Epidermal melanocyte (primary cell): ENCODE measurements around the gene TMED8.
"Not testable (repeated sequence)": the region's sequence is repeated elsewhere in the genome, so short reads cannot be mapped to it uniquely, and the experiment has no call there.

Experiments
- DNase-seq: peaks from one replicate; pipeline ENCODE4 v3.0.0; 2011; ENCODE audit warnings: low spot score; ENCODE audit not compliant: insufficient read length

TMED8 gene, protein sequence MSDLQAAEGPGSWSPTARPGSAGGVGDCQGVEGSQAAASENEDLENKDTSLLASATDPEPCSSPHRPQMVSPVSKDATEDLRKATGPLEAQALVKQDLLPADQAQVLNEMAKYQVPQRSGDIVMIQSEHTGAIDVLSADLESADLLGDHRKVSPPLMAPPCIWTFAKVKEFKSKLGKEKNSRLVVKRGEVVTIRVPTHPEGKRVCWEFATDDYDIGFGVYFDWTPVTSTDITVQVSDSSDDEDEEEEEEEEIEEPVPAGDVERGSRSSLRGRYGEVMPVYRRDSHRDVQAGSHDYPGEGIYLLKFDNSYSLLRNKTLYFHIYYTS

DNA sequence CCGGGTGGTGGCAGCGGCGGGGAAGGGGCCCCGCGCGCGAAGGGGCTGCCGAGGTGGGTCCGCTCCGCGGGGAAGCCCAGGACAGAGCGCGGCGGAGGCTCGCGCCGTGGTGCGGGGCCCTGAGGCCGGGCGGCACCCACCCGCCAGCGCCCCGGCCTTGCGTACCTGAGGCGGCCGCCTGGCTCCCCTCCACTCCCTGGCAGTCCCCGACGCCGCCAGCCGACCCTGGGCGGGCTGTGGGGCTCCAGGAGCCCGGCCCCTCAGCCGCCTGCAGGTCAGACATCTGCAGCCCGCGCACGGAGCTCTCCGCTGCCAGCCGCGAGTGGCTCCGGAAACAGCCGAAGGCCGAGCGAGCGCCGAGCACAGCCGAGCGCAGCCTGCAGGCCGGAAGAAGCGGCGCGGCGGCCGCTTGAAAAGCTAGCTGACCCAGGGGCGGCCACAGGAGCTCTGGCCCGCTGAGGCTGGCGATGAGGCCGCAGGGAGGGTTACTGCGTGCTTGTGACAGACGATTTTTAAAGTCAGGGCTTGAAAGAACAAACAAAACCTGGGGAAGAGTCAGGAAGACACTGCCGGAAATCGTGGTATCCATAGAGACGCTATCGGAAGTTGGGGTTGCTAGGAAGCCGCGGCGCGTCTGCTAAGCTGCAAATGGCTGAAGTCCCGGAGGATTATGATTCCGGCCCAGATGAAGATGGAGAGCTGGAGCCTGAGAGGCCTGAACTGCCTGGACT, at the start of gene TMED8, which contains the start of gene SAMD15:
TMED8 (minus strand) TSS at position 324 of the 731 bp plus-strand sequence; CDS start at position 283, 41 bp downstream.
SAMD15 (plus strand) TSS at position 609 of the 731 bp plus-strand sequence; CDS start at position 649, 40 bp downstream.
- peak; percentile 88 for DNase-seq

DNA sequence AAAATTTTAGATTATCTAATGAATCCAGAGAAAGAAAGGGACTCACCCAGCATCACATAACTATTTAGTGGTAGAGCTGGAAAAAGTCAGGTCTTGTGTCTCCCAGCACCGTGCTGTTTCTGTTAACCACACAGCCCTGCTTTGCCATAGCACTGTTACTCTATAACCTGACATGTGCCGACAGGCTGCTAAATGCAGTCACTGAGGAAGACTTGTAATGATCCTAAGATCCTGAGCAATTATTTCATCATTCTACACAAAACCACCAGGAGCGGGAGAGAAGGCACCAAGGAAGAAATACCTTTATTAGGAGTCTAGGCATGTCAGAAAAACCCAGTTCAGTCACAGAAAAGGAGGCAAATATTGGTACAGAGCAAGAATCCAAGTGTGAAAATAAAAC, 49.5 kb upstream of the TMED8 start:
- no peak for DNase-seq

DNA sequence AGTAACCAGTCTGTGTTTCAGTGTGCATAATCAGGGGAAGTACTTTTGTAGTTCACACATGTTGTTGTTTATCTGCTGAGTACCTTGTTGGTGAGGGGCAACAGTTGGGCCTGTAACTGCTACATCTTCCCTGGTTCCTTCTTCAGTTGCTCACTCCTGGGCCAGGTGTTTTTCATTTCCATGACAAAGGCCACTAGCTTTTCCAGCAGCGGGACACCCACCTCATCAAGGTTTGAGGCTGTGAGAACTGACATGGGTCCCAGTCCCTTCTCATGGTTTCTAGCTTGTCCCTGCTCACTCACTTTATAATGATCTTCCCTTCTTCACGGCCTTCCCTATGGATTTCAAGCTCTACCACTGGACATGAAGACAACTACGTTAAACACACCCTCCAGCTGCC, 48.0 kb upstream of the TMED8 start:
- DNase-seq = no peak

DNA sequence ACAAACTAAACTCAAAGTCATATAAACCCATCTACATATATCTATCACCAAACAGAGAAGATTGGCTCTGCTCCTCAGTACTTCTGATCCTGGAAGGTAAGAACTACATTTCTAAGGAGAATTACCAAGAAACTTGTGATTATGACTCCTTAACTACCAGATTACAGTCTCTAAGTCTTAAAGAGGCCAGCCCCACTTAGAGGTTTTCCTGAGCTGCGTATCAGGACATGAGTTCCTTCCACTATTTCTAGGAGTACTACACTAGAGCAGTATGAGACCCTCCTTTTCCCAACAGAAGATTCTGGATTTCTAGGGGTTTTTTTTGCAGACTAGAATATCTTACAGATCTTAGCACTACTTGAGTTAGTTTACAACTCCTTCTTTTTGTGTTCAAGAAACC, 46.5 kb upstream of the TMED8 start, which contains the start of gene NOXRED1:
NOXRED1 (minus strand) TSS at position 101 of the 400 bp plus-strand sequence. CDS start 634 bp downstream, outside the sequence.
- DNase-seq = no peak

DNA sequence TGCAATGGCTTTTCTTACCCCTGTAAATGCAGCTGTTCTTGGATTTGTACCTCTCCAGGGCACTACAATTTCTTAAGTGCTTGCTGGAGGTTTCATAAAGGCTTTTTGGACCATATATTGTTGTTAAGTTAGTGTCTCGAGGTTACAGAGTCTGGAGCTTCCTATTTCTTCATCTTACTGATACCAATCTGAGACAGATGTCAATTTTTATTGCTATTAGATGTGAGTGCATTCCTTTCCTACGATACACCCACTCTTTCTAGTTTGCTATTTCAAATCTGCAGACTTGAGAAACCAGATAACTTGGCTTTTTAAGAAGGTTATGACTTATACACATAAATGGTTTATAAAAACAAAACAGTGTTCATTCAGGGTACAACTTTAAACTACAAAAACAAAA, 44.3 kb upstream of the TMED8 start:
- DNase-seq = no peak

DNA sequence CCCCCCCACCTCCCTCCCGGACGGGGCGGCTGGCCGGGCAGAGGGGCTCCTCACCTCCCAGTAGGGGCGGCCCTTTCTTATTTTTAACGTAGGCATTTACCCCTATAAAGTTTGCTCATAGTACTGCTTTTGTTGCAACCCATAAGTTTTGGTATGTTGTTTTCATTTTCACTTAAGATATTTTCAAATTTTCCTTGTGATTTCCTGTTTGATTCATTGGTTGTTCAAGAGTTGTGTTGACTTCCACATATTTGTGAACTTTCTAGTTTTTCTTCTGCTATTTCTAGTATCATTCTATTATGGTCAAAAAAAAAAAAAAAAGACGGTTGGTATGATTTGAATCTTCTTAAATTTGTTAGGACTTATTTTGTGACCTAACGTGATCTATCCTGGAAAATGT, 39.9 kb upstream of the TMED8 start:
- DNase-seq = no peak

DNA sequence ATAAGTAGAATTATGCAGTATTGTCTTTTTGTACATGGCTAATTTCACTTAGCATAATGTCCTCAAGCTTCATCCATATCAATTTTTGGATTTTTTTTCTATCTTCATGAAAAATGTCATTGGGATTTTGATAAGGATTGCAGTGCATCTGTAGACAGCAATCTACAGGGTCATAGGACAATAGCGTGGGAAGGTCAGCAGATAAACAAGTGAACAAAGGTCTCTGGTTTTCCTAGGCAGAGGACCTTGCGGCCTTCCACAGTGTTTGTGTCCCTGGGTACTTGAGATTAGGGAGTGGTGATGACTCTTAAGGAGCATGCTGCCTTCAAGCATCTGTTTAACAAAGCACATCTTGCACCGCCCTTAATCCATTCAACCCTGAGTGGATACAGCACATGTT, 39.2 kb upstream of the TMED8 start:
- DNase-seq = not testable (repeated sequence)

DNA sequence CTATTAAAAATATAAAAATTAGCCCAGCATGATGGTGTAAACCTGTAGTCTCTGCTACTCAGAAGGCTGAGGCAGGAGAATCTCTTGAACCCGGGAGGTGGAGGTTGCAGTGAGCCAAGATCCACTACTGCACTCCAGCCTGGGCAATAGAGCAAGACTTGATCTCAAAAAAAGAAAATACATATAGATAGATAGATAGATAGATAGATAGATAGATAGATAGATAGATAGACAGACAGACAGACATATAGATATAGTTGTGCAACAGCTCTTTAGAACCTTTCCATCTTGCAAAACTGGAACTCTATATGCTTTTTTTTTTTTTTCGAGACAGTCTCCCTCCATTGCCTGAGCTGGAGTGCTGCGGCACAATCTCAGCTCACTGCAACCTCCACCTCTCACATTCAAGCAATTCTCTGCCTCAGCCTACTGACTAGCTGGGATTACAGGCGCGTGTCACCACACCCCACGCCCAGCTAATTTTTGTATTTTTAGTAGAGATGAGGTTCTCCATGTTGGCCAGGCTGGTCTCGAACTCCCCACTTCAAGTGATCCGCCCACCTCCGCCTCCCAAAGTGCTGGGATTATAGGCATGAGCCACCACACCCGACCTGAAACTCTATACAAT, 38.6 kb upstream of the TMED8 start:
- DNase-seq = not testable (repeated sequence)

DNA sequence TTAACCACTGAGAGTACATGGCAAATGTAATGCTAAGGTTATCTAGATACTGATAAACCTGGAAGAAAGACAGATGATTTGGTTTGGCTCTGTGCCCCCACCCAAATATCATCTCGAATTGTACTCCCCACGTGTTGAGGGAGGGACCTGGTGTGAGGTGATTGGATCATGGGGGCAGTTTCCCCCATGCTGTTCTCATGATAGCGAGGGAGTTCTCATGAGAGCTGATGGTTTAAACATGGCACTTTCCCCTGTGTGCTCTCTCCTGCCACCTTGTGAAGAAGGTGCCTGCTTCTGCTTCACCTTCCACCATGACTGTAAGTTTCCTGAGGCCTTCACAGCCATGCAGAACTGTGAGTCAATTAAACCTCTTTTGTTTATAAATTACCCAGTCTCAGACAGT, 32.2 kb upstream of the TMED8 start:
- no peak for DNase-seq

DNA sequence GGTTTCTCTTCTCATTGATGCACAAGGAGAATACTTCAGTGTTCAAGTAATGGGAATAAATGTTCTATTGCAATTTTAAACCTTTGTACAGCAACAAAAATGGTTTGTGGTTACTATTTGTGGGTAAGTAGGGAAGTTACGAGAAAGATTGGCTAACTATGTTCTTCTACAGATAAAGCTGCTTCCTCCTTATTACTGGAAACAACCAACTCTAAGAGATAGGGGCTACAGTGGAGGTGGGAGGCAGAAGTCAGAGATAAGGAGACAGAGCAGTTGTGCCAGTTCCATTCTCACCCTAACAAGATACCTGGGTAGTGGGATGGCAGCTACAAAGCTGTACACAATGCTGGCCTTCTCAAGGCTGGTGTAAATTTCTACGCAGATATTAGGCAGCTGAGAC, 30.3 kb upstream of the TMED8 start:
- no peak for DNase-seq

DNA sequence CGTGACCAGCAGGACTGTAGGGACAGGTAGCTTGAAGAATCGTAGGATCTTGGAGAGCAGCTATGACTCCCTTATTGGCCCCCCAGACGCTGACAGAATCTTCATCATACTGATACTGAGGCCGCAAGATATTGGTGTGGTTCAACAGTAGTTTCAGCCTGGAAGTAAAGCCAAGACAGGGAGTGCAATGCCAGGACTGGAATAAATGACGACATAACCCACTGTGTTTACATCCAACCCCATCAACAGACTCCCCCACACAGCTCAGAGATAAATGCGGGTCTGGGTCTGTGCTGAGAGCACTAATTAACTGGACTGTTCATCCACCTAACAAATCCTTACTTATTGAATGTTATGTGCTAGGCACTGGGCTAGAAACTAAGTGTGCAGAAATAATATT, 29.8 kb upstream of the TMED8 start:
- DNase-seq = no peak

DNA sequence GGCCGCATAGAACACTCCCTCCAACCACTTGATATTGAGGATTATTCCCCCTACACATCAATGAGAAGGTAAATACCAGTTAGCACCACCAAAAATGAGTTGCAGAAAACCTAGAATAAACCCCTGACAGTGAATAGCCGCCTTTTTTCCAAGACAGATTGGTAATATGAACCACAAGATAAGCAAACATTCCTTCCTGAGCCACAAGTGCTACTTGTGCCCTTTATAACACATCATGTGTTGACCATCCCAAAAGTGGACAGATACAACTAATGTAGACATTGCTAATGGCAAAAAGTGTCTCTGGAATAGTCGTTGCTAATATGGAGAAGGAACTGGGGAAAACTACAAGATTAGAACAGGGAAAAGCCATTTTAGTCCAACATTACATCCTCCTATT, 29.2 kb upstream of the TMED8 start:
- DNase-seq = no peak

DNA sequence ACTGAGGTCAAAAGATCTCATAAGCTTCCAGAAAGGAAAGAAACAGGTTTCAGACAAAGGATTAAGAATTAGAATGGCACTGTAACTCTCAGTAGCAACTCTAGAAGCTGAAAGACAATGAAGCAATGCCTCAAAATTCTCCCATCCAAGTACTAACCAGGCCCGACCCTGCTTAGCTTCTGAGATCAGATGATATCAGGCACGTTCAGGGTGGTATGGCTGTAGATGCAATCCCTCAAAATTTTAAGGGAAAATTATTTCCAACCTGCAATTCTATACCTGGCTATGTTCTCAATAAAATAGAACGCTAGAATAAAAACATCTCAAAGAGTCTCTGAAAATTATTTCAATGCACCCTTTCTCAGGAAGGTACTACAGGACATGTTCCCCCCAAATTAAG, 26.9 kb upstream of the TMED8 start:
- DNase-seq = no peak

DNA sequence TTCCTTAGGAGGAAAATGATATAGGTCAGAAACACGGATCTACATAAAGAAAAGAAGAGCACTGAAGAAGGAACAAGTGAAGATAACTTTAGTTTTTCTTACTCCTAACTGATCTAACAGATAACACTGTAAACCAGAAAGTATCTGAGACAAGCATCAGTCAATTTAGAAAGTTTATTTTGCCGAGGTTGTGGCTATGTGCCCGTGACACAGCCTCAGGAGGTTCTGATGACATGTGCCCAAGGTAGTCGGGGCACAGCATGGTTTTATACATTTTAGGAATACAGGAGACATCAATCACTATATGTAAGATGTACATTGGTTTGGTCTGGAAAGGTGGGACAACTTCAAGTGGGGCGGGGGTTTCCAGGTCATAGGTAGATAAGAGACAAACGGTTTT, 23.3 kb upstream of the TMED8 start:
- DNase-seq = no peak

DNA sequence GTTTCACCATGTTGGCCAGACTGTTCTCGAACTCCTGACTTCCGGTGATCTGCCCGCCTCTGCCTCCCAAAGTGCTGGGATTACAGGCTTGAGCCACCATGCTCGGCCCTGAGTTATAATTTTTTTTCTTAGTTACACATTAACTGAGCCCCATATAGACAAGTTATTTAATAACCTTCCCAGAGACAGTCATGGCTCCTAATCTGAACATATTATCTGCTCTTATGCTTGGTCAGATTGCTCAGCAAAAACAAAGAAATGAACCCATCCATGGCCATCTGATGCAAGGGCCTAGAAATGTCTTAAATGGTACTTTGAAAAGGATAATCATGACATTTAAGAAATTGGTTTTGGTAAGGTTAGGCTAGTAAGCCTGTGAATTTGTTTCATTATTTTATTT, 13.3 kb upstream of the TMED8 start:
- no peak for DNase-seq

DNA sequence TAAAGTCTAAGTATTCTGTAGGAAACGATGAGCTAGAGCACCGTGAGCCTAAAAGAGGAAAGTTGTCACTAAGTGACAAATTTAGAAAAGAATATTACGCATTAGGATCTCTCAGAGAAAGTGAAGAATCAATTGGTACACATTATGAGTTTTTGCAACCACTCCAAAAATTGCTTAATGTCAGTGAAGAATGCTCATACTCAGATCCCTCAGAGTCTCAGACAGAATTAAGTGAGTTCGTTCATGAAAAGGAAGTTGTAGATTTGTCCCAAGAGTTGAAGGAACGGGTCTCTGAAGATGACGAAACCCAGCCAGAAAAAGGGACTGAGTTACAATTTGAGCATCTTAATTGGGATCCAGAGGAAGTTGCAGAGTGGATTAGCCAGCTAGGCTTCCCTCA, 1.8 kb upstream of the TMED8 start:
- no peak for DNase-seq

DNA sequence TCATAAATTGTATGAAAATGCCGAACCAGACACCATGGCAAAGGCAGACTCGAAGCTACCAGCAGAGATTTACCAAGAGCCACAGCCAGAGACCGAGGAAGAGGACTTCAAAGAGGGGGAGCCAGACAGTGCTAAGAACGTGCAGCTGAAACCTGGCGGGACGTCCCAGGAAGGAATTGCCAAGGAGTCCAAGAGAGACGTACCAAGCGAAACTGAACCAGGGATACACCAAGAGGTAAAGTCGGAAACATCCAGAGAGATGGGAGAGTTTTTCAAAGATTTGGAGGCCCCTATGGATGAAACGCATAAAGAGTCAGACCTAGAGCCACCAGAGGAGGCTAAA, 579 bp upstream of the TMED8 start:
- DNase-seq = no peak

DNA sequence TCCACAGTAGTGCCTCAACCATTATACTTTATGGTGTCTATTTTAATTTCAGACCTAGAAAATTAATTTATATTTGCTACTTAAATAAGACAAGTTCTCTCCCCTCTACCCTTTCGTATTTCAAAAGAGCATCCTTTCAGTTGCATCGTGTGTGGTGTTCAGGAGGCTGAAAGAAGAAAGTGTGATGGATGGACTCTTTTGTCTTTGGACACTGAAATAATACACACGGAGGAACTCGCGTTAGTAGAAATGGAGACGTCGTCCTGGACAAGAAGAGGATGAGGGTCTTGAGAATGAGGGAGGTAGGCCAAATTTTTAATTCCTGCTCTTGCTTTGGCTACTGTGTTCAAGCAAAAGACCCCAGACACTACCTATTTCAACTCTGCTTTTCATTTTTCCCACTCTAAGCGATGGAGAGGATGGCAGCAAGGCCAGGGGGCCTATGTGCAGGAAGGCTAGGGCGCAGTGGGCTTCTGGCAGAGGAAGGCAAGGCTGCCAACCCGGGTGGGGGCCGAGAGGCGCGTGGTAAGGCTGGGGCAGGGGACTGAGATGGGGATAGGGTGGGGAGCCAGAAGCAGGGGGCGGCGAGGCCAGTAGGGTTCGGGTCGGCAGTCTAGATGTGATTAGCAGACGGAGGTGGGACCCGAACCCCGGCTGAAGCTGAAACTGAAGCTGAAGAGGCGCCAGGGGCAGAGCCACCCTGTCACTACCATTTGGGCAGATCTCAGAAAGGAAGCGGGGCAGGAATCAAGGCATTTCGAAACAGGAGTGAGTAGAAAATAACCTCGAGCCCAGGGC, 722 bp downstream of the TMED8 start:
- peak; percentile 20 for DNase-seq

DNA sequence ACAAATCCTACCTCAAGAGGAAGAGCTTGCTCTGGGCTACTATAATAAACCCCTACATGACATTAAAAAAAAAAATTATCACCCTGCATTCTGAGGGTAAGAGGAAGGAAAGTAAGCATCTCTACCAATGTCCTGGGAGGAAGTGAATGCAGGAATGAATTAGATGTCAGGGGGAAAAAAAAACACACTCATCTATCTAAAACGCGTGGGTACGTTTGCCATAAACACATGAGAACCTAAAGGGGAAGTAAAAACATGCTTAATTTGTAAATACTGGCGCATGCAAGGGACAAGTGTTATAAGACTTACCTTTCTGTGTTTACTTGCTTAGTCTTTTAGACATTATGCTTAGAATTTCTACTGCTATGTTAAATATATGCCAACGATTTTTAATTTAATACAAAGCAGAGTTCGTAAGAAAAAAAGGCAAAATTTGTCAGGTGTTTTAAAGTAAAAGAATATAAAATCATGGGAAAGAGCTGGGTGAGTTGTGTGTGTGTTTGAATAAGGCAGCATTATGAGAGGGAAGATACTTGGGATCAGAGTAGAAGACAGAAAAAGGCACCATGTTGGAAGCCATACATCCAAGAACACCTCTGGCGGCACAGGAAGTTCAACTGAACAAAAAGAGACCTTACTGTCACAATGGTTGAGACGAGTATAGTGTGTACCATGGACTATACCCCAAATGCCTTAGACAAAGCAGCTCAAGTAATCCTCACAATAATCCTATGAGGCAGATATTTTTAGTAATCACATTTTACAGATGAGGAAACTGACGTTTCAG, 1.5 kb downstream of the TMED8 start:
- no peak for DNase-seq

DNA sequence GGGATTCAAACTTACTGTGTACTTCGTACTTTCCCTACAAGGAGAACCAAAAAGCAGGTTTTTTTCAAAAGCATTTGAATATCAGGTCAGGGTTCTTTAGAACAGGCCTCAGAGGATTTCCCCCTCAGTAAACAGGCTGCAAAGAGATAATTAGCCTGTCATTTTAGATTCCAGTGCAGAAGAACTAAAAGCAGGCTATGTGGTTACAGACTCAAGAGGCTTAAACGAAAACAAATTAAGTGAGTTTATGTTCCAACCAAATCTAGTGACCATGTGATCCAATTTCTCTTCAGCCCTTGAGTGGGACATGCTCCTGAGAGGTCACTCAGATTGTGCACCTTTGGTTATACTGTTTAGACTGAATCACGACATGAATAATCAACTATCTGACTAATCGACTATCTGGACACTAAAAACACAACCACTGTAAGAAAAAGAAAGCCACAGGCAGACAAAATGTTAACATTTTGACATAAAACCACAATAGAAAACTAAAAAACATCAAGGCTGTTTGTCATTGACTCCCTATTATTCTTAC, 4.5 kb downstream of the TMED8 start:
- no peak for DNase-seq
